Dermis microvascular lymphatic vessel endothelial cell (primary cell): ENCODE results near the gene GAS5. TPM values are rescaled to one million over a fixed set of nuclear protein-coding genes. Genes with fewer than 3 reads are reported as not detected.

Source experiments
- DNase-seq, 2 donors: peaks; one replicate each; pipeline versions ENCODE4 v3.0.0 to v3.0.0-alpha.2; 2010; ENCODE audit warnings: low read depth in 2 of 2
- total RNA-seq: library from RNA; depleted of rRNA; stranded (reverse); fragments of >200 nt; gene quantifications from 2 replicates; pipeline ENCODE4 v1.2.1, GENCODE V29; 2014

Gene GAS5
- total RNA-seq, 1 donor from 2014 or later, result 261 TPM

DNA sequence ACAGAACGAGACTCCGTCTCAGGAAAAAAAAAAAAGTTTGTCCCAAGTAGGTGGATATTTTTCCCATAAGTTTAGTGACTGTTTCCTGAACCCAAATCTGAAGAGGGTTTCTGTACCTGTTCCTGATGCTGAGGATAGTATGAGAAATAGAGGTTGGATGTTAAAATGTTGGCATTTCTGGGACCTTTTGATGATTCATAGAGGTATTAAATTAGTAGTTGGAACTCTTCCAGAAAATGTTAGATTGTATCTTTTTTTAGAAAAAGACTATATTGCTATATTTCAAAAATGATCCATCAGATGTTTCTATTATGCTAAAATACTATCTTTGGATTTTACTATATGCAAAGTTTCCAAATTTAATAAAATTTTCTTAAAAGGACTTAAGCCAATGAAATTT is 40.2 kb downstream of the GAS5 start:
- DNase-seq, result peak in 1 of 2 donors; percentile 5

DNA sequence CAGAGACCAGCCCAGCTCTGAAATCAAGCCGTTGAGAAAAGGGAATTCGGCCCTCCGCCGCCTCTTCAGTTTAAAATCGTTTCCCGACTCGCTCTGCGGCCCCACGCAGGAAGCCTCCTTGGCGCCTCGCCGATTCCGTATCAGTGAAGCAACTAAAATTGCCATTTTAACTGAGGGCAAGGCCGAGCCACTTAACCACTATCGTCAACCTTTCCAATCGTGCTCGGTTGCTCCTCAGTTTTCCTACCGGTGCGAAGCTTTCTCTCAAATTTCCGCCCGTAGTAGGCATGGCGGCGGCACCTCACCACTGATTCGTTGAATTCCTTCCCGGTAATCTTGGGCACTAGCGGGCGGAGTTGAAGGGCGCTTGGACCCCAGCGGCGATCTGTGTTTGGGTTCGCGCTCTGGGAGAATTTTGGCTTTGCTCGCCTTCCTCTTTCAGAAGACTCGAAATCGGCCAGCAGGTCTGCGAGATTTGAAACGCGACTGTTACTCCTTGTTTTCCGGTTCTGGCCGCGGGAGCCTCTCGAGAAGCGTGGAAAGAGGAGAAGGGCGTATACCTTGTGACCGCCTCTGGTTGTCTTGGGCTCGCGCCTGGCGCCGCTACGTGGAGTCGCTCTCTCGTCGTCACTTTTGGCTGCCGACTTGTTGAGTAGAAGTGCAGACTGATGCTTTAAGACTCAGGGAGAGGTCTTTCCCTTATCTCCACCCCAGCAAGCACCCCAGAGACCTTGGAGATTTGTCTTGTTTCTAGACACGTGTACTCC is 43.3 kb downstream of the GAS5 start, which contains the start of the genes CENPL and DARS2:
Gene CENPL, minus strand, starts transcription at position 569 of the 767 bp plus-strand sequence. CDS start 13,584 bp downstream, outside the sequence.
Gene DARS2, plus strand, starts transcription at position 359 of the 767 bp plus-strand sequence. CDS start 557 bp downstream, outside the sequence.
- peak; percentile 97 to 99 for DNase-seq

- DNase-seq, result no peak
Observed at GRCh38 chr1:173823781-173824314, 43.9 kb downstream of the GAS5 start.

DNA sequence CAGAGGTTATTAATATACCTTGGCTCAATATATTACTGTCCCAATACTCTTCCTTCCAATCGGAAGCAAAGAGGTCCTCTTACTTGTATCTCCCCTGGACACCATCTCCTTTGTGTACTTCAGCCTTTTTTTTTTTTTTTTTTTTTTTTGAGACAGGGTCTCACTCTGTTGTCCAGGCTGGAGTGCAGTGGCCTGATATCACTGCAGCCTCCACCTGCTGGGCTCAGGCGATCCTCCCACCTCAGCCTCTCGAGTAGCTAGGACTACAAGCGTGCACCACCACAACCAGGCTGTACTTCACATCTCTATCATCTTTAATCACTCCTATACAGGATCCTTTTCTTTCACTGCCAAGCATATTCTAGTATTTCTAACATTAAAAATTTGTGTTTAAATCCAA is 46.1 kb downstream of the GAS5 start:
- DNase-seq, result no peak

- no peak for DNase-seq
Observed at GRCh38 chr1:173818459-173818858, 49.3 kb downstream of the GAS5 start.

Other genes with a start within 250 kb of the GAS5 start
- gene TEX50, start 232.7 kb downstream of the GAS5 start, total RNA-seq, result not detected in 2 replicates
- 0.13 TPM in 1 of 2 replicates, not detected in the other for gene ANKRD45, start 198.1 kb downstream of the GAS5 start, total RNA-seq
- gene KLHL20, start 153.0 kb downstream of the GAS5 start, total RNA-seq, result 27.7 and 34.5 TPM in 2 replicates
- gene DARS2, start 43.3 kb downstream of the GAS5 start, total RNA-seq, result 11.0 and 17.3 TPM in 2 replicates
- gene CENPL, start 43.1 kb downstream of the GAS5 start, total RNA-seq, result 7.2 and 15.0 TPM in 2 replicates
- gene ZBTB37, start 391 bp upstream of the GAS5 start, total RNA-seq, result 2.1 and 3.2 TPM in 2 replicates
- gene SERPINC1, start 49.3 kb upstream of the GAS5 start, total RNA-seq, result 0.13 TPM in 1 of 2 replicates, not detected in the other
- 10.3 and 14.3 TPM in 2 replicates for gene RC3H1, start 154.4 kb upstream of the GAS5 start, total RNA-seq